Endodermal cell (in vitro differentiated cells): ENCODE results near the gene PHETA2. TPM values are rescaled to one million over a fixed set of nuclear protein-coding genes. Genes with fewer than 3 reads are reported as not detected.

Experiments
- DNase-seq: peaks from one replicate; pipeline ENCODE4 v3.0.0-alpha.2; 2017
- H3K27ac ChIP-seq: 2 replicates; pipeline ENCODE4 v1.5.1; 2013; ENCODE audit warnings: mild to moderate bottlenecking, low read depth, low read length, moderate library complexity
- H3K27me3 ChIP-seq: 2 replicates; pipeline ENCODE4 v1.6.1; 2013; ENCODE audit warnings: mild to moderate bottlenecking, low read length, moderate library complexity; ENCODE audit not compliant: insufficient read depth, control insufficient read depth, poor library complexity, severe bottlenecking
- H3K36me3 ChIP-seq: 2 replicates; pipeline ENCODE4 v1.7.0; 2013; ENCODE audit warnings: mild to moderate bottlenecking, low read length, moderate library complexity; ENCODE audit not compliant: control insufficient read depth, insufficient read depth
- H3K4me1 ChIP-seq: one replicate; pipeline ENCODE4 v1.7.0; 2013; ENCODE audit warnings: low read length; ENCODE audit not compliant: control insufficient read depth, insufficient read depth
- H3K4me3 ChIP-seq: 2 replicates; pipeline ENCODE4 v1.5.1; 2013; ENCODE audit warnings: mild to moderate bottlenecking, low read length, moderate library complexity
- H3K9ac ChIP-seq: 2 replicates; pipeline ENCODE4 v1.6.1; 2013; ENCODE audit warnings: mild to moderate bottlenecking, low read length, moderate library complexity; ENCODE audit not compliant: poor library complexity, severe bottlenecking; ENCODE audit errors: extremely low read depth
- H3K9me3 ChIP-seq: 2 replicates; pipeline ENCODE4 v1.6.1; 2013; ENCODE audit warnings: mild to moderate bottlenecking, low read length, moderate library complexity; ENCODE audit not compliant: control insufficient read depth
- H3K27ac Mint-ChIP-seq: 2 replicates; pipeline ENCODE4 v1.8.0; 2020; ENCODE audit warnings: mixed read lengths
- H3K27me3 Mint-ChIP-seq: 2 replicates; pipeline ENCODE4 v1.8.0; 2021; ENCODE audit warnings: mild to moderate bottlenecking, mixed read lengths; ENCODE audit not compliant: insufficient read depth
- H3K36me3 Mint-ChIP-seq: 2 replicates; pipeline ENCODE4 v1.8.0; 2020; ENCODE audit warnings: low read depth, mixed read lengths
- H3K4me1 Mint-ChIP-seq: 2 replicates; pipeline ENCODE4 v1.8.0; 2020; ENCODE audit warnings: mixed read lengths
- H3K4me3 Mint-ChIP-seq: 2 replicates; pipeline ENCODE4 v1.8.0; 2020; ENCODE audit warnings: mild to moderate bottlenecking, moderate library complexity, mixed read lengths
- H3K9me3 Mint-ChIP-seq: 2 replicates; pipeline ENCODE4 v1.8.0; 2020; ENCODE audit warnings: mild to moderate bottlenecking, mixed read lengths
- WGBS, 2 experiments: methylation state at CpG; one replicate each; pipeline versions ENCODE4 v1.1.5 to v1.1.7; 2013; ENCODE audit warnings: missing lambda C conversion rate in 2 of 2, mixed read lengths in 1 of 2; ENCODE audit not compliant: insufficient coverage in 1 of 2, insufficient read length in 1 of 2; 5-methylcytosine and 5-hydroxymethylcytosine counted together
- total RNA-seq, 2 donors: library from RNA; stranded (reverse); fragmentation: NEBNext Ultra II Directional in 1 of 2; extraction: Animal tissue kit (Norgen Biotek cat#: 25700) in 1 of 2; gene quantifications; 2 replicates in 1 of 2; 3 replicates in 1 of 2; pipeline ENCODE4 v1.2.1, GENCODE V29; 2021
- TF ChIP-seq, protein P1 (sequence below): fragments of 200-600 bp; sonication (generic); conservative IDR thresholded peaks from 2 replicates; pipeline ENCODE4 v1.5.0; 2021; ENCODE audit warnings: antibody characterized with exemption, mild to moderate bottlenecking

Gene PHETA2
- total RNA-seq, 2 donors from 2014 or later = 8.1 to 9.0 TPM

DNA sequence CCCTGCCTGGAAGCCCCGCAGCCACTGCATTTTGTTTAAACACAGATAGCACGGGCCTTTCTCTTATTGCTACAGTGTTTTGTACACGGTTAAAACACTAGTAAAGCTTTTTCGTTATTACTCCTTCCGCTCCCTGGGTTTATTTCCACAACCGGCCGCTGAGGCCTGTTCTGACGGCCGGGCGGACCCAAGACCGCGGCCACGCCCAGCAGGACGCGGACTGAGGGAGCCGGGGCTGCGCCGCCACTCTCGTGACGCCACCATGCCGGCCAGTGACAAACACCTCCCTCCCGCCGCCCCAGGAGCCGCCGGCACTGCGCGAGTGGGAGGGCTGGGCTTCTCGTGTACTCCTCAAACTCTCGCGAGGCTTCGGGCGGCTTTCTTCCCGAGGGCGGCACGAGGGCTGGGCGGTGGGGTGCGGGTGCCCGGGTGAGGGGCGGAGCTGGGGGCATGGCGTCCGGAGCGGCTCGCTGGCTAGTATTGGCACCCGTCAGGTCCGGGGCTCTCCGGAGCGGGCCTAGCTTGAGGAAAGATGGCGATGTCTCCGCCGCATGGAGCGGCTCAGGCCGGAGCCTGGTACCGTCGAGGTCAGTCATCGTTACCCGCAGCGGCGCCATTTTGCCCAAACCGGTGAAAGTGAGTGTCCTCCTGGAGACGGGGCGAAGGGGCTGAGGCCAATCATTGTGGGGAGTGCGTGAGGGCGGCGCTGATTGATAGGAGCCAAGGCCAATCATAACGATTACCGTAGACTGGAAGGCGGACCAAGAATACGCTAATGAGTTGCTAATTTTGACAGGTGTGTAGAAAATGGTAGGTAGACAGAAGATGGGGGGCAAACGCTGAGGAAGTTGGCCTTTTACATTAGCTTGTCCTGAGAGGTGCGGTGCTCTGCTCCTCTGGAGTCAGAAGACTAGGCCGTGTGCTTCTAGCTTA, 5.5 kb downstream of the PHETA2 start, which contains the start of gene SMDT1:
SMDT1 (plus strand) TSS at position 382 of the 933 bp plus-strand sequence; CDS start at position 451, 69 bp downstream.
- peaks cover 10% of the 10 kb centered on the region for H3K4me1 Mint-ChIP-seq
- peaks cover 16% of the 10 kb centered on the region for H3K36me3 ChIP-seq
- peak within 1 kb of the TSS; percentile 84 for H3K9ac ChIP-seq
- peaks cover 26% of the 10 kb centered on the region for H3K36me3 Mint-ChIP-seq
- H3K9me3 Mint-ChIP-seq = no peaks in the 10 kb centered on the region
- H3K4me3 ChIP-seq = peak within 1 kb of the TSS; percentile 96
- no peaks in the 10 kb centered on the region for H3K27me3 Mint-ChIP-seq
- no peaks in the 10 kb centered on the region for H3K27me3 ChIP-seq
- peak within 1 kb of the TSS; percentile 81 for H3K4me3 Mint-ChIP-seq
- TF ChIP-seq, protein P1, sequence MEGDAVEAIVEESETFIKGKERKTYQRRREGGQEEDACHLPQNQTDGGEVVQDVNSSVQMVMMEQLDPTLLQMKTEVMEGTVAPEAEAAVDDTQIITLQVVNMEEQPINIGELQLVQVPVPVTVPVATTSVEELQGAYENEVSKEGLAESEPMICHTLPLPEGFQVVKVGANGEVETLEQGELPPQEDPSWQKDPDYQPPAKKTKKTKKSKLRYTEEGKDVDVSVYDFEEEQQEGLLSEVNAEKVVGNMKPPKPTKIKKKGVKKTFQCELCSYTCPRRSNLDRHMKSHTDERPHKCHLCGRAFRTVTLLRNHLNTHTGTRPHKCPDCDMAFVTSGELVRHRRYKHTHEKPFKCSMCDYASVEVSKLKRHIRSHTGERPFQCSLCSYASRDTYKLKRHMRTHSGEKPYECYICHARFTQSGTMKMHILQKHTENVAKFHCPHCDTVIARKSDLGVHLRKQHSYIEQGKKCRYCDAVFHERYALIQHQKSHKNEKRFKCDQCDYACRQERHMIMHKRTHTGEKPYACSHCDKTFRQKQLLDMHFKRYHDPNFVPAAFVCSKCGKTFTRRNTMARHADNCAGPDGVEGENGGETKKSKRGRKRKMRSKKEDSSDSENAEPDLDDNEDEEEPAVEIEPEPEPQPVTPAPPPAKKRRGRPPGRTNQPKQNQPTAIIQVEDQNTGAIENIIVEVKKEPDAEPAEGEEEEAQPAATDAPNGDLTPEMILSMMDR = no peak
- H3K9me3 ChIP-seq = no peaks in the 10 kb centered on the region
- H3K27ac ChIP-seq = peak within 1 kb of the TSS; percentile 94
- peak within 1 kb of the TSS; percentile 95 for H3K27ac Mint-ChIP-seq
- 3 to 5% methylated on average over 11 to 71 of the region's 71 CpGs for WGBS, 2 experiments
- peak; percentile 98 for DNase-seq
- no peaks in the 10 kb centered on the region for H3K4me1 ChIP-seq

DNA sequence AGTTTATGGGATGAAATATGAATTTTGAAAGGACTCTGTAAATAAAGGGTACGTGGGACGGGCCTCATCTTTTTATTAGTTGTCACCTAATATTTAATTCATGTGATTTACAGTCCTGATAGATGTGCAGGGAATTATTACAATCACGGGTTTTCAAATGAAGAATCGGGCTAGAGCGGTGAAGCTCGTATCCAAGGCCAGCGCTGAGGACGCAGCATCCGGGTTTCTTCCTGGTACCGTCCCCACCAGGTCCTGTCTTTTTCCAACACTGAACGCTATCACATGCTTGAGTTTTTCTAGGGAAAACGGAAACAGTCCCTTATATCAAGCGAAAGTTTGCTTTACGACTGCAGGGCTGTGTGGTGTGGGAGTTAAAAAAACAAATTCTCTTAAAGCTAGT, 6.2 kb downstream of the PHETA2 start:
- TF ChIP-seq, protein P1 = no peak
- DNase-seq = no peak
- H3K27me3 Mint-ChIP-seq = no peaks in the 10 kb centered on the region
- peaks cover 32% of the 10 kb centered on the region for H3K36me3 Mint-ChIP-seq
- Histone ChIP-seq H3K9ac (peak overlapping the region; percentile 45), H3K9me3 (no peaks in the 10 kb centered on the region), H3K27ac (no peak overlapping the region), H3K4me3 (peak overlapping the region; percentile 96), H3K27me3 (no peaks in the 10 kb centered on the region), H3K4me1 (no peaks in the 10 kb centered on the region), H3K36me3 (peaks cover 19% of the 10 kb centered on the region)
- no peaks in the 10 kb centered on the region for H3K9me3 Mint-ChIP-seq
- H3K4me3 Mint-ChIP-seq = peak overlapping the region; percentile 81
- 35 to 52% methylated on average over 10 to 12 of the region's 14 CpGs for WGBS, 2 experiments
- peaks cover 10% of the 10 kb centered on the region for H3K4me1 Mint-ChIP-seq
- peak overlapping the region; percentile 95 for H3K27ac Mint-ChIP-seq

DNA sequence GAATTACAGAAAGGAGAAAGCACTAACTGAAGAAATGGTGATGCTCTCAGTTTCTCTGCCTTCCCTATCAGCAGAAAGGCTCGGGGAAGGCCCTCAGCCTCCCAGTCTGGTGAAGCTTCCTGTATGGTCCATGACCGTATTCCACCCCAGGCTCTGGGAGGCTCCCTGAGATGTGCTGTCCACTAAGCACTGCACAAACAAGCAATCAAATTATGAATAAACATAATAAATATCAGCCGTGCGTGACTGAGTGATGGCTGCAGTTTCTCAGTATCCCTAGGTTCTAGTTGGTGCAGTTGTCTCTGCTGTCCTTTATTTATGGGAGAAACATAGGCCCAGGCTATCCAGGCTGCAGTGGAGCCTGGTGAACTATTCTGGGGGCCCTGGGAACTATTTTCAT, 9.1 kb downstream of the PHETA2 start:
- no peak for DNase-seq
- Mint-ChIP-seq H3K4me1 (peaks cover 10% of the 10 kb centered on the region), H3K9me3 (no peaks in the 10 kb centered on the region), H3K36me3 (peaks cover 50% of the 10 kb centered on the region), H3K27me3 (no peaks in the 10 kb centered on the region), H3K27ac (no peak overlapping the region), H3K4me3 (no peak overlapping the region)
- H3K4me1 ChIP-seq = no peaks in the 10 kb centered on the region
- H3K27me3 ChIP-seq = no peaks in the 10 kb centered on the region
- H3K9ac ChIP-seq = no peak overlapping the region
- no peaks in the 10 kb centered on the region for H3K9me3 ChIP-seq
- WGBS, 2 experiments = 89 to 100% methylated on average over 2 to 4 of the region's 4 CpGs
- H3K4me3 ChIP-seq = no peak overlapping the region
- H3K36me3 ChIP-seq = peaks cover 41% of the 10 kb centered on the region
- TF ChIP-seq, protein P1 = no peak
- H3K27ac ChIP-seq = no peak overlapping the region
